ENCODE measurements around the gene DICER1. TPM values are rescaled to one million over a fixed set of nuclear protein-coding genes. Genes with fewer than 3 reads are reported as not detected.

Gene DICER1
- polyA plus RNA-seq, 1 donor from 2014 or later = 93.8 TPM

DNA sequence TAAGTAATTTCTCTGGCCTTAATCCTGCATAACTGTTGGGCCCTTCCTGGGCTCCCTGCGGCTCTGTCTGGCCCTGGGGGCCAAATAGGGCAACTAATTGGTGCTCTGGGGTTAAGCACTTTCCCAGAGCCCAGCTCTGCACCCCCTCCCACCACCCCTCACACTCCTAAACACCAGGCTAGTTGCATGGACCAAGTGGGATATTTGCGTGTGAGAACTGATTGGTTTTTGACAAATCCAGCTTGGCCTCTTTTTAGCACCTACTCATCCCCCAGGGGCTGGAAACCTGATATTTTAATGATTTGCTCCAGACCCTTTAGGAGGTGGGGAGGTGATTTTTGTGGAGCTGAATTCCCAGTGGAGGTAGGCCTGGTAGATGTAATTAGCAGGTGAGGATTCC is 91.9 kb downstream of the DICER1 start:
- no peak overlapping the region for H2AFZ ChIP-seq (ENCODE audit: low read depth, low read length)
- no peaks in the 10 kb centered on the region for H3K9me2 ChIP-seq (ENCODE audit: insufficient read depth, low read length)
- H3K4me3 ChIP-seq (ENCODE audit: low read length) = no peak overlapping the region
- H3K9me3 ChIP-seq (ENCODE audit: low read length) = no peaks in the 10 kb centered on the region
- no peaks in the 10 kb centered on the region for H3F3A ChIP-seq (ENCODE audit: insufficient read depth, low read length, poor library complexity, severe bottlenecking)
- H3K9ac ChIP-seq (ENCODE audit: low read length) = no peak overlapping the region
- TF ChIP-seq, protein P1, sequence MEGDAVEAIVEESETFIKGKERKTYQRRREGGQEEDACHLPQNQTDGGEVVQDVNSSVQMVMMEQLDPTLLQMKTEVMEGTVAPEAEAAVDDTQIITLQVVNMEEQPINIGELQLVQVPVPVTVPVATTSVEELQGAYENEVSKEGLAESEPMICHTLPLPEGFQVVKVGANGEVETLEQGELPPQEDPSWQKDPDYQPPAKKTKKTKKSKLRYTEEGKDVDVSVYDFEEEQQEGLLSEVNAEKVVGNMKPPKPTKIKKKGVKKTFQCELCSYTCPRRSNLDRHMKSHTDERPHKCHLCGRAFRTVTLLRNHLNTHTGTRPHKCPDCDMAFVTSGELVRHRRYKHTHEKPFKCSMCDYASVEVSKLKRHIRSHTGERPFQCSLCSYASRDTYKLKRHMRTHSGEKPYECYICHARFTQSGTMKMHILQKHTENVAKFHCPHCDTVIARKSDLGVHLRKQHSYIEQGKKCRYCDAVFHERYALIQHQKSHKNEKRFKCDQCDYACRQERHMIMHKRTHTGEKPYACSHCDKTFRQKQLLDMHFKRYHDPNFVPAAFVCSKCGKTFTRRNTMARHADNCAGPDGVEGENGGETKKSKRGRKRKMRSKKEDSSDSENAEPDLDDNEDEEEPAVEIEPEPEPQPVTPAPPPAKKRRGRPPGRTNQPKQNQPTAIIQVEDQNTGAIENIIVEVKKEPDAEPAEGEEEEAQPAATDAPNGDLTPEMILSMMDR (IDR thresholded peaks at IDR 0.05; ENCODE audit: poor library complexity, severe bottlenecking) = no peak
- TF ChIP-seq TAF1 (IDR thresholded peaks at IDR 0.05; ENCODE audit: low read depth) = no peak
- TF ChIP-seq MXI1 (conservative IDR thresholded peaks at IDR 0.05; ENCODE audit: poor library complexity, severe bottlenecking) = no peak
- TF ChIP-seq POLR2AphosphoS5 (IDR thresholded peaks at IDR 0.05) = no peak
- no peak for TF ChIP-seq EP300 (conservative IDR thresholded peaks at IDR 0.05; ENCODE audit: poor library complexity, severe bottlenecking)
- no peak for TF ChIP-seq SMC3 (conservative IDR thresholded peaks at IDR 0.05; ENCODE audit: poor library complexity)
- TF ChIP-seq, protein P2, sequence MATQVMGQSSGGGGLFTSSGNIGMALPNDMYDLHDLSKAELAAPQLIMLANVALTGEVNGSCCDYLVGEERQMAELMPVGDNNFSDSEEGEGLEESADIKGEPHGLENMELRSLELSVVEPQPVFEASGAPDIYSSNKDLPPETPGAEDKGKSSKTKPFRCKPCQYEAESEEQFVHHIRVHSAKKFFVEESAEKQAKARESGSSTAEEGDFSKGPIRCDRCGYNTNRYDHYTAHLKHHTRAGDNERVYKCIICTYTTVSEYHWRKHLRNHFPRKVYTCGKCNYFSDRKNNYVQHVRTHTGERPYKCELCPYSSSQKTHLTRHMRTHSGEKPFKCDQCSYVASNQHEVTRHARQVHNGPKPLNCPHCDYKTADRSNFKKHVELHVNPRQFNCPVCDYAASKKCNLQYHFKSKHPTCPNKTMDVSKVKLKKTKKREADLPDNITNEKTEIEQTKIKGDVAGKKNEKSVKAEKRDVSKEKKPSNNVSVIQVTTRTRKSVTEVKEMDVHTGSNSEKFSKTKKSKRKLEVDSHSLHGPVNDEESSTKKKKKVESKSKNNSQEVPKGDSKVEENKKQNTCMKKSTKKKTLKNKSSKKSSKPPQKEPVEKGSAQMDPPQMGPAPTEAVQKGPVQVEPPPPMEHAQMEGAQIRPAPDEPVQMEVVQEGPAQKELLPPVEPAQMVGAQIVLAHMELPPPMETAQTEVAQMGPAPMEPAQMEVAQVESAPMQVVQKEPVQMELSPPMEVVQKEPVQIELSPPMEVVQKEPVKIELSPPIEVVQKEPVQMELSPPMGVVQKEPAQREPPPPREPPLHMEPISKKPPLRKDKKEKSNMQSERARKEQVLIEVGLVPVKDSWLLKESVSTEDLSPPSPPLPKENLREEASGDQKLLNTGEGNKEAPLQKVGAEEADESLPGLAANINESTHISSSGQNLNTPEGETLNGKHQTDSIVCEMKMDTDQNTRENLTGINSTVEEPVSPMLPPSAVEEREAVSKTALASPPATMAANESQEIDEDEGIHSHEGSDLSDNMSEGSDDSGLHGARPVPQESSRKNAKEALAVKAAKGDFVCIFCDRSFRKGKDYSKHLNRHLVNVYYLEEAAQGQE (IDR thresholded peaks at IDR 0.05; ENCODE audit: borderline replicate concordance) = no peak
- no peak for TF ChIP-seq RAD21 (conservative IDR thresholded peaks at IDR 0.05)
- no peak for TF ChIP-seq EZH2 (IDR thresholded peaks at IDR 0.05; ENCODE audit: borderline replicate concordance, insufficient read depth, low read length, poor library complexity, severe bottlenecking)
- no peak overlapping the region for H3K27ac ChIP-seq (ENCODE audit: low read length)
- H3K79me2 ChIP-seq (replicated peaks; ENCODE audit: insufficient read depth, low read length) = no peaks in the 10 kb centered on the region
- no peaks in the 10 kb centered on the region for H3K27me3 ChIP-seq (ENCODE audit: insufficient read depth, low read depth, low read length)
- H3K4me2 ChIP-seq (ENCODE audit: low read length) = no peak overlapping the region
- H4K20me1 ChIP-seq (ENCODE audit: insufficient read depth) = no peaks in the 10 kb centered on the region
- no peaks in the 10 kb centered on the region for H3K36me3 ChIP-seq (ENCODE audit: insufficient read depth, low read length)

DNA sequence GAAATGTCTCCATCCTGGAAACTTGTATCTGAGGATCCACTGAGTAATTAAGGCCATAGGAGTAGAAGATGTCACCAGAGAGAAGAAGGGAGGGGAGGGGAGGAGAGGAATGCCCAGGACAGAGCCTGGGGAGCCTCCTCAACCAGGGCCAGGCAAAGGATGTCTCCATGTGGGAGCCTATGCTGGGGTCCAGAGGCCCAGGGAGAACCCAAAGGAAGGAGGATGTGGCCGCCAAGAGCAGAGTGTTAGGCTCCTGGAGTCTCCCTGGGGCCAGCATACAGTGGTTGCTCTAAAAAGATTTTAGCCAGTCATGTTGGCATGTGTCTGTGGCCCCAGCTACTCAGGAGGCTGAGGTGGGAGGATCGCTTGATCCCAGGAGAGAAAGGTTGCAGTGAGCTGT is 92.6 kb downstream of the DICER1 start:
- no peaks in the 10 kb centered on the region for H3K9me3 ChIP-seq (ENCODE audit: low read length)
- H3K27ac ChIP-seq (ENCODE audit: low read length) = no peak overlapping the region
- no peaks in the 10 kb centered on the region for H3K27me3 ChIP-seq (ENCODE audit: insufficient read depth, low read depth, low read length)
- H3K9me2 ChIP-seq (ENCODE audit: insufficient read depth, low read length) = no peaks in the 10 kb centered on the region
- H3F3A ChIP-seq (ENCODE audit: insufficient read depth, low read length, poor library complexity, severe bottlenecking) = no peaks in the 10 kb centered on the region
- no peak overlapping the region for H2AFZ ChIP-seq (ENCODE audit: low read depth, low read length)
- H3K4me2 ChIP-seq (ENCODE audit: low read length) = no peak overlapping the region
- H3K4me3 ChIP-seq (ENCODE audit: low read length) = no peak overlapping the region
- H3K36me3 ChIP-seq (ENCODE audit: insufficient read depth, low read length) = no peaks in the 10 kb centered on the region
- no peak for TF ChIP-seq EP300 (conservative IDR thresholded peaks at IDR 0.05; ENCODE audit: poor library complexity, severe bottlenecking)
- no peak for TF ChIP-seq EZH2 (IDR thresholded peaks at IDR 0.05; ENCODE audit: borderline replicate concordance, insufficient read depth, low read length, poor library complexity, severe bottlenecking)
- no peak for TF ChIP-seq TAF1 (IDR thresholded peaks at IDR 0.05; ENCODE audit: low read depth)
- no peak for TF ChIP-seq SMC3 (conservative IDR thresholded peaks at IDR 0.05; ENCODE audit: poor library complexity)
- TF ChIP-seq, protein P1 (IDR thresholded peaks at IDR 0.05; ENCODE audit: poor library complexity, severe bottlenecking) = no peak
- H3K9ac ChIP-seq (ENCODE audit: low read length) = no peak overlapping the region
- no peaks in the 10 kb centered on the region for H3K79me2 ChIP-seq (replicated peaks; ENCODE audit: insufficient read depth, low read length)
- no peaks in the 10 kb centered on the region for H4K20me1 ChIP-seq (ENCODE audit: insufficient read depth)

Data from neural cell (in vitro differentiated cells).